ENCODE measurements around the gene MAEA.

MAEA gene

GRCh38 chr4:1338752-1339414 lies 49.2 kb downstream of the MAEA start:
- no peaks in the 10 kb centered on the region for H3K79me2 ChIP-seq (ENCODE audit: insufficient read depth, low read depth)
- no peak overlapping the region for H3K4me3 ChIP-seq (IDR thresholded peaks at IDR 0.05; ENCODE audit: insufficient read depth, low read depth, low read length)
- H3K4me1 ChIP-seq (ENCODE audit: low read depth, poor library complexity, severe bottlenecking): no peaks in the 10 kb centered on the region
- H3K4me2 ChIP-seq: no peak overlapping the region
- H4K20me1 ChIP-seq (ENCODE audit: insufficient read depth): no peaks in the 10 kb centered on the region
- no peak overlapping the region for H3K9ac ChIP-seq
- no peak overlapping the region for H2AFZ ChIP-seq (ENCODE audit: low read depth)
- H3K27me3 ChIP-seq (ENCODE audit: insufficient read depth, low read depth): no peaks in the 10 kb centered on the region
- no peak overlapping the region for H3K27ac ChIP-seq
- H3K36me3 ChIP-seq (ENCODE audit: insufficient read depth): no peaks in the 10 kb centered on the region
- TF ChIP-seq CTCF (conservative IDR thresholded peaks at IDR 0.05; ENCODE audit: low read depth, low read length): no peak

- H3K36me3 ChIP-seq (ENCODE audit: insufficient read depth): no peaks in the 10 kb centered on the region
- H4K20me1 ChIP-seq (ENCODE audit: insufficient read depth): no peaks in the 10 kb centered on the region
- H2AFZ ChIP-seq (ENCODE audit: low read depth): no peak overlapping the region
Measured at GRCh38 chr4:1339489-1339888, 49.8 kb downstream of the MAEA start.

GRCh38 chr4:1340181-1340747 lies 50.6 kb downstream of the MAEA start:
- Histone ChIP-seq H3K27me3 (ENCODE audit: insufficient read depth, low read depth) (no peaks in the 10 kb centered on the region), H3K4me1 (ENCODE audit: low read depth, poor library complexity, severe bottlenecking) (no peaks in the 10 kb centered on the region), H3K4me2 (no peak overlapping the region), H2AFZ (ENCODE audit: low read depth) (no peak overlapping the region), H3K27ac (no peak overlapping the region), H3K4me3 (IDR thresholded peaks at IDR 0.05; ENCODE audit: insufficient read depth, low read depth, low read length) (no peak overlapping the region), H3K79me2 (ENCODE audit: insufficient read depth, low read depth) (no peaks in the 10 kb centered on the region), H4K20me1 (ENCODE audit: insufficient read depth) (no peaks in the 10 kb centered on the region), H3K36me3 (ENCODE audit: insufficient read depth) (no peaks in the 10 kb centered on the region), H3K9ac (no peak overlapping the region)
- TF ChIP-seq CTCF (conservative IDR thresholded peaks at IDR 0.05; ENCODE audit: low read depth, low read length): no peak

More at GRCh38 chr4:1339489-1339888, 49.8 kb downstream of the MAEA start:
- Histone ChIP-seq H3K27ac (no peak overlapping the region), H3K79me2 (ENCODE audit: insufficient read depth, low read depth) (no peaks in the 10 kb centered on the region), H3K9ac (no peak overlapping the region), H3K4me2 (no peak overlapping the region), H3K27me3 (ENCODE audit: insufficient read depth, low read depth) (no peaks in the 10 kb centered on the region), H3K4me1 (ENCODE audit: low read depth, poor library complexity, severe bottlenecking) (no peaks in the 10 kb centered on the region), H3K4me3 (IDR thresholded peaks at IDR 0.05; ENCODE audit: insufficient read depth, low read depth, low read length) (no peak overlapping the region)
- no peak for TF ChIP-seq CTCF (conservative IDR thresholded peaks at IDR 0.05; ENCODE audit: low read depth, low read length)

GRCh38 chr4:1340861-1341260 lies 51.2 kb downstream of the MAEA start:
- TF ChIP-seq CTCF (conservative IDR thresholded peaks at IDR 0.05; ENCODE audit: low read depth, low read length): no peak
- H4K20me1 ChIP-seq (ENCODE audit: insufficient read depth): no peaks in the 10 kb centered on the region
- no peaks in the 10 kb centered on the region for H3K79me2 ChIP-seq (ENCODE audit: insufficient read depth, low read depth)
- no peak overlapping the region for H3K4me3 ChIP-seq (IDR thresholded peaks at IDR 0.05; ENCODE audit: insufficient read depth, low read depth, low read length)
- H3K27me3 ChIP-seq (ENCODE audit: insufficient read depth, low read depth): no peaks in the 10 kb centered on the region
- no peak overlapping the region for H2AFZ ChIP-seq (ENCODE audit: low read depth)
- H3K9ac ChIP-seq: no peak overlapping the region
- no peak overlapping the region for H3K27ac ChIP-seq
- no peaks in the 10 kb centered on the region for H3K36me3 ChIP-seq (ENCODE audit: insufficient read depth)
- no peak overlapping the region for H3K4me2 ChIP-seq
- no peaks in the 10 kb centered on the region for H3K4me1 ChIP-seq (ENCODE audit: low read depth, poor library complexity, severe bottlenecking)

Measured in KMS-11 (cell line).